ENCODE data around the gene BTNL9. TPM values are rescaled to one million over a fixed set of nuclear protein-coding genes. Genes with fewer than 3 reads are reported as not detected.
A peak's percentile ranks its signal among the peaks of the same experiment; 100 is the strongest.

BTNL9 gene
- total RNA-seq, 1 donor from 2014 or later: 37.9 TPM

- Mint-ChIP-seq H3K36me3 (ENCODE audit: unreplicated experiment) (no peaks in the 10 kb centered on the region), H3K9me3 (ENCODE audit: unreplicated experiment) (peaks cover 10% of the 10 kb centered on the region), H3K4me3 (ENCODE audit: unreplicated experiment) (no peak overlapping the region), H3K4me1 (ENCODE audit: low read depth, unreplicated experiment) (peaks cover 21% of the 10 kb centered on the region), H3K27me3 (ENCODE audit: unreplicated experiment) (peaks cover 6% of the 10 kb centered on the region), H3K27ac (ENCODE audit: unreplicated experiment) (no peak overlapping the region)
- TF ChIP-seq CTCF (IDR thresholded peaks at IDR 0.05; ENCODE audit: partially characterized antibody, unreplicated experiment): no peak
- no peak for DNase-seq
Observed at GRCh38 chr5:181047921-181048320, 7.9 kb downstream of the BTNL9 start.

GRCh38 chr5:181050016-181050415, 9.9 kb downstream of the BTNL9 start:
- Mint-ChIP-seq H3K36me3 (ENCODE audit: unreplicated experiment) (no peaks in the 10 kb centered on the region), H3K27me3 (ENCODE audit: unreplicated experiment) (peaks cover 6% of the 10 kb centered on the region), H3K4me1 (ENCODE audit: low read depth, unreplicated experiment) (peaks cover 24% of the 10 kb centered on the region), H3K4me3 (ENCODE audit: unreplicated experiment) (no peak overlapping the region), H3K9me3 (ENCODE audit: unreplicated experiment) (peaks cover 16% of the 10 kb centered on the region), H3K27ac (ENCODE audit: unreplicated experiment) (no peak overlapping the region)
- TF ChIP-seq CTCF (IDR thresholded peaks at IDR 0.05; ENCODE audit: partially characterized antibody, unreplicated experiment): no peak
- no peak for DNase-seq

- Mint-ChIP-seq H3K36me3 (ENCODE audit: unreplicated experiment) (no peaks in the 10 kb centered on the region), H3K4me1 (ENCODE audit: low read depth, unreplicated experiment) (peaks cover 24% of the 10 kb centered on the region), H3K9me3 (ENCODE audit: unreplicated experiment) (peaks cover 16% of the 10 kb centered on the region), H3K27ac (ENCODE audit: unreplicated experiment) (peak overlapping the region; percentile 89), H3K4me3 (ENCODE audit: unreplicated experiment) (peak overlapping the region; percentile 89), H3K27me3 (ENCODE audit: unreplicated experiment) (peaks cover 6% of the 10 kb centered on the region)
- DNase-seq: peak; percentile 66
- TF ChIP-seq CTCF (IDR thresholded peaks at IDR 0.05; ENCODE audit: partially characterized antibody, unreplicated experiment): no peak
Observed at GRCh38 chr5:181051841-181052671, 12.0 kb downstream of the BTNL9 start.

DNA sequence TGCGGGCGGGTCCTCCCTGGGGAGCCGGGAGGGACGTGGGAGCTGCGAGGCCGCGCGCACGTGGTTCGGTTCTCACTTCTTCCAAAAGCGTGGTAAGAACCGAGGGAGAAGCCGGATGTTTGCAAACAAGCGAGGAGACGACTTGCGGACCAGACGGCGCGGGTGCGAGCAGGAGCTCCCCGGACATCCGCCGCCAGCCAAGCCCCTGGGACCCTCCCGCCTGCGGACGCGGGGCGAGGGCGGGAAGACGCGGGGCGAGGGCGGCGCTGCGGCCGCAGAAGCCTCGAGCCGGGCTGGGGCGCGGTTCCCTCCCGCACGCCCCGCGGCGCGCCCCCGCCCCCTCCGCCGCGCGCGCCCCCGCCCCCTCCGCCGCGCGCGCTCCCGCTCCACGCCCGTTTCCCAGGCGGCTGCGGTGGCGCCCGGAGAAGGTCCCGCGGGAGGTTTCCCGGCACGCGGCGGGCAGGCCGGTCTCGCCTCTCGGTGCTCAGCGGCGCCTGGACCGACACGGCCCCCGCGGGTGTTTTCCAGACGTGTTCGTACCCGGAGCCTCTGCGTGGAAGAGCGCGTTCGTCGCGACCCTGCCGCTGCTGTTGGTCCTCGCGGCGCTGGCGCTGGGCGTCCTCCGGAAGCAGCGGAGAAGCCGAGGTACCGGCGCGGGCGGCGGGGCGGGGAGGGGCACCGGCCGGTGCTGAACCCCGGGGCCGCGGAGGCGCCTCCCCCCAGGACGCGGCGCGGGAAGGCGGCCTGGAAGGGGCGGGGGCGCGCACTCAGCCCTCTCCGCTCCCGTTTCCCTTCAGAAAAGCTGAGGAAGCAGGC, 12.8 kb downstream of the BTNL9 start:
- H3K9me3 Mint-ChIP-seq (ENCODE audit: unreplicated experiment): peaks cover 16% of the 10 kb centered on the region
- peak overlapping the region; percentile 93 for H3K4me3 Mint-ChIP-seq (ENCODE audit: unreplicated experiment)
- no peak for TF ChIP-seq CTCF (IDR thresholded peaks at IDR 0.05; ENCODE audit: partially characterized antibody, unreplicated experiment)
- H3K27me3 Mint-ChIP-seq (ENCODE audit: unreplicated experiment): peaks cover 4% of the 10 kb centered on the region
- peak; percentile 70 for DNase-seq
- peaks cover 24% of the 10 kb centered on the region for H3K4me1 Mint-ChIP-seq (ENCODE audit: low read depth, unreplicated experiment)
- no peaks in the 10 kb centered on the region for H3K36me3 Mint-ChIP-seq (ENCODE audit: unreplicated experiment)
- H3K27ac Mint-ChIP-seq (ENCODE audit: unreplicated experiment): no peak overlapping the region
